GM12878 (cell line): ENCODE results near the gene MYO3A. TPM values are rescaled to one million over a fixed set of nuclear protein-coding genes. Genes with fewer than 3 reads are reported as not detected.

Experiments
- ATAC-seq: fragments of 200-7000 bp; cut with Tn5 transposase; 3 replicates; pipeline ENCODE4 v1.9.1; 2020; ENCODE audit warnings: mild to moderate bottlenecking, moderate library complexity
- BruUV-seq: library from RNA; stranded (reverse); fragments of 400-500 nt; replicated peaks from 2 replicates; lab custom pipeline; 2021; lab: Mats Ljungman, UMichigan
- CTCF ChIA-PET: fragments of 300-600 bp; sonication (Branson Sonifier 250); formaldehyde crosslinking; extraction: SDS; loops from one replicate; lab custom pipeline; 2021; ENCODE audit warnings: inconsistent platforms; lab: Yijun Ruan, JAX
- POLR2A ChIA-PET: fragments of 350-600 bp; formaldehyde crosslinking; extraction: SDS; loops from one replicate; lab custom pipeline; 2021; ENCODE audit warnings: inconsistent platforms; lab: Charles Lee
- RAD21 ChIA-PET: fragments of 300-600 bp; sonication (Branson Sonifier 250); formaldehyde crosslinking; loops from one replicate; lab custom pipeline; 2023; ENCODE audit warnings: antibody characterized with exemption; ENCODE audit not compliant: unreplicated experiment; lab: Charles Lee
- SMC1A ChIA-PET: fragments of 300-600 bp; sonication (Branson Sonifier 250); formaldehyde crosslinking; loops from one replicate; lab custom pipeline; 2023; ENCODE audit not compliant: unreplicated experiment, uncharacterized antibody; lab: Charles Lee
- DNase-seq: peaks from one replicate; pipeline ENCODE4 v3.0.0-alpha.2; 2011; ENCODE audit warnings: low read depth, low spot score
- FAIRE-seq: peaks from 3 replicates; lab custom pipeline; 2011; peaks lifted over from hg19 to GRCh38; lab: Jason Lieb, UNC
- H2AFZ ChIP-seq: 2 replicates; pipeline ENCODE4 v1.6.0; 2011; ENCODE audit warnings: low read depth, low read length, control low read depth; ENCODE audit not compliant: control insufficient read depth
- H3K27ac ChIP-seq: 2 replicates; pipeline ENCODE4 v1.5.1; 2011; ENCODE audit warnings: control low read depth; ENCODE audit not compliant: control insufficient read depth, insufficient read depth
- H3K27me3 ChIP-seq, 2 experiments: replicated peaks in 1 of 2; 2 replicates each; pipeline versions ENCODE4 v1.6.0 to v1.6.1; 2011; ENCODE audit warnings: low read length in 1 of 2; ENCODE audit not compliant: control insufficient read depth in 2 of 2, insufficient read depth in 2 of 2
- H3K36me3 ChIP-seq, 2 experiments: 2 replicates each; pipeline ENCODE4 v1.5.1; 2011; ENCODE audit warnings: low read length in 1 of 2; ENCODE audit not compliant: control insufficient read depth in 2 of 2, insufficient read depth in 2 of 2
- H3K4me1 ChIP-seq: 2 replicates; pipeline ENCODE4 v1.6.1; 2011; ENCODE audit warnings: mild to moderate bottlenecking, low read length, moderate library complexity, mixed read lengths; ENCODE audit not compliant: control insufficient read depth, insufficient read depth
- H3K4me2 ChIP-seq: 2 replicates; pipeline ENCODE4 v1.6.0; 2011; ENCODE audit warnings: control low read depth; ENCODE audit not compliant: control insufficient read depth, insufficient read depth
- H3K4me3 ChIP-seq: fragments of 200-600 bp; sonication (generic); 2 replicates; pipeline ENCODE4 v1.5.1; 2016
- H3K79me2 ChIP-seq: 2 replicates; pipeline ENCODE4 v1.6.0; 2011; ENCODE audit warnings: low read length; ENCODE audit not compliant: control insufficient read depth, insufficient read depth
- H3K9ac ChIP-seq: 2 replicates; pipeline ENCODE4 v1.8.0; 2011; ENCODE audit warnings: low read length, control low read depth, mixed read lengths; ENCODE audit not compliant: control insufficient read depth, insufficient read depth
- H3K9me3 ChIP-seq: replicated peaks from 3 replicates; pipeline ENCODE4 v1.5.1; 2011; ENCODE audit warnings: mild to moderate bottlenecking, low read length; ENCODE audit not compliant: control insufficient read depth, insufficient read depth
- H4K20me1 ChIP-seq: 2 replicates; pipeline ENCODE4 v1.6.0; 2011; ENCODE audit not compliant: control insufficient read depth, insufficient read depth
- CHD4 ChIP-seq: fragments of 200-600 bp; sonication (generic); IDR thresholded peaks from 2 replicates; pipeline ENCODE4 v1.6.1; 2016; ENCODE audit warnings: mild to moderate bottlenecking
- FOS ChIP-seq: IDR thresholded peaks from 3 replicates; pipeline ENCODE4 v1.6.1; 2011; ENCODE audit warnings: borderline replicate concordance; ENCODE audit not compliant: insufficient read length; ENCODE audit errors: extremely low read depth
- in situ Hi-C: fragments of 300-500 bp; cut with MboI; formaldehyde crosslinking; loops from 9 replicates; pipeline ENCODE4 v1.14.3; 2018; ENCODE audit warnings: mixed read lengths
- intact Hi-C: fragments of 100-400 bp; cut with micrococcal nuclease; formaldehyde crosslinking; loops from one replicate; pipeline ENCODE4 v1.14.2; 2022; ENCODE audit not compliant: unreplicated experiment
- polyA plus RNA-seq, 11 experiments: library from polyadenylated mRNA; depleted of rRNA in 4 of 11; unstranded in 6 of 11; stranded (reverse) in 5 of 11; fragments of >200 nt; fragmentation: Nextera tagmentation in 4 of 11; fragmentation: Illumina TruSeq in 1 of 11; extraction: Ambion mirVana in 4 of 11; extraction: Trizol in 1 of 11; gene quantifications; 1 replicate in 1 of 11; 2 replicates in 10 of 11; pipeline versions ENCODE4 v1.2.1 to v1.2.3, GENCODE V29; 2011 to 2016; ENCODE audit warnings: inconsistent platforms in 2 of 11, missing spikeins in 2 of 11, low read depth in 1 of 11
- total RNA-seq, 4 experiments: library from RNA; depleted of rRNA in 3 of 4; stranded (reverse); fragments of >200 nt in 3 of 4; fragmentation: Illumina TruSeq in 1 of 4; extraction: Trizol in 1 of 4; gene quantifications; 2 replicates each; pipeline versions ENCODE4 v1.2.1 to v1.2.3, GENCODE V29; 2013 to 2021
- TF ChIP-seq, protein P1 (sequence below): IDR thresholded peaks from 2 replicates; pipeline ENCODE4 v1.6.1; 2012; ENCODE audit warnings: mild to moderate bottlenecking, low read depth, low read length
- TF ChIP-seq, protein P2 (sequence below), 3 experiments: IDR thresholded peaks in 2 of 3; conservative IDR thresholded peaks in 1 of 3; 2 replicates each; pipeline ENCODE4 v1.5.1; 2011; ENCODE audit warnings: low read depth in 3 of 3, low read length in 3 of 3, mild to moderate bottlenecking in 3 of 3, control low read depth in 2 of 3, moderate library complexity in 2 of 3, inconsistent platforms in 1 of 3, mixed read lengths in 1 of 3; ENCODE audit not compliant: control insufficient read depth in 2 of 3, insufficient read depth in 1 of 3; ENCODE audit errors: extremely low read depth in 1 of 3
- TF ChIP-seq, protein P3 (sequence below): IDR thresholded peaks from 2 replicates; pipeline ENCODE4 v1.6.1; 2011; ENCODE audit warnings: borderline replicate concordance, low read depth, mild to moderate bottlenecking, moderate library complexity, mixed read lengths, low read length; ENCODE audit not compliant: insufficient read depth; ENCODE audit errors: extremely low read length
- TF ChIP-seq, protein P4 (sequence below): fragments of 450-650 bp; conservative IDR thresholded peaks from 2 replicates; pipeline ENCODE4 v1.6.1; 2017; ENCODE audit warnings: mild to moderate bottlenecking, moderate library complexity
- TF ChIP-seq, protein P5 (sequence below): fragments of 450-650 bp; IDR thresholded peaks from 2 replicates; pipeline ENCODE4 v1.6.1; 2017; ENCODE audit warnings: borderline replicate concordance
- TF ChIP-seq, protein P6 (sequence below): IDR thresholded peaks from 2 replicates; pipeline ENCODE4 v1.6.1; 2011; ENCODE audit warnings: mild to moderate bottlenecking, low read depth, low read length, moderate library complexity; ENCODE audit not compliant: insufficient replicate concordance

The MYO3A gene
- total and polyA plus RNA-seq, 10 of the 15 experiments (the other 5 are each of a cell fraction or from before 2014, with no cell fraction given) = not detected

DNA sequence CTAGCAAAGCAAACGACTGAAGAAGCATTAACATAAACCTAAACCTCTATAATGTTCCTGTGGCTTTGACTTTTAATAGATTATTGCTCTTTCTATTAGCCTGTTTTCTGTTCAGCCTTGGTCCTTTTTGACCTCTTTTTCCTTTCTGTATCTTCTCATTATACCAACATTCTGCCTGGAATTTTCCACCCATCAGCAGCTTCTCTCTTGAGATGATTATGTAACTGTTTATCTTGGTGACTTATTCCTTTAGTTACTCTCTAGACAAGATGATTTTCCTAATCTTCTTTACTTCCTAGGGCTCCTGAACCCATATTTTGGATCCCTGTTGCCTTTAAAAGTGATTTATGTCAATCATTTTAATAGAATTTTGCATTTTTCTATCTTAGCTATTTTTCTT, 81.1 kb downstream of the MYO3A start (continued):
- TF ChIP-seq, protein P1, sequence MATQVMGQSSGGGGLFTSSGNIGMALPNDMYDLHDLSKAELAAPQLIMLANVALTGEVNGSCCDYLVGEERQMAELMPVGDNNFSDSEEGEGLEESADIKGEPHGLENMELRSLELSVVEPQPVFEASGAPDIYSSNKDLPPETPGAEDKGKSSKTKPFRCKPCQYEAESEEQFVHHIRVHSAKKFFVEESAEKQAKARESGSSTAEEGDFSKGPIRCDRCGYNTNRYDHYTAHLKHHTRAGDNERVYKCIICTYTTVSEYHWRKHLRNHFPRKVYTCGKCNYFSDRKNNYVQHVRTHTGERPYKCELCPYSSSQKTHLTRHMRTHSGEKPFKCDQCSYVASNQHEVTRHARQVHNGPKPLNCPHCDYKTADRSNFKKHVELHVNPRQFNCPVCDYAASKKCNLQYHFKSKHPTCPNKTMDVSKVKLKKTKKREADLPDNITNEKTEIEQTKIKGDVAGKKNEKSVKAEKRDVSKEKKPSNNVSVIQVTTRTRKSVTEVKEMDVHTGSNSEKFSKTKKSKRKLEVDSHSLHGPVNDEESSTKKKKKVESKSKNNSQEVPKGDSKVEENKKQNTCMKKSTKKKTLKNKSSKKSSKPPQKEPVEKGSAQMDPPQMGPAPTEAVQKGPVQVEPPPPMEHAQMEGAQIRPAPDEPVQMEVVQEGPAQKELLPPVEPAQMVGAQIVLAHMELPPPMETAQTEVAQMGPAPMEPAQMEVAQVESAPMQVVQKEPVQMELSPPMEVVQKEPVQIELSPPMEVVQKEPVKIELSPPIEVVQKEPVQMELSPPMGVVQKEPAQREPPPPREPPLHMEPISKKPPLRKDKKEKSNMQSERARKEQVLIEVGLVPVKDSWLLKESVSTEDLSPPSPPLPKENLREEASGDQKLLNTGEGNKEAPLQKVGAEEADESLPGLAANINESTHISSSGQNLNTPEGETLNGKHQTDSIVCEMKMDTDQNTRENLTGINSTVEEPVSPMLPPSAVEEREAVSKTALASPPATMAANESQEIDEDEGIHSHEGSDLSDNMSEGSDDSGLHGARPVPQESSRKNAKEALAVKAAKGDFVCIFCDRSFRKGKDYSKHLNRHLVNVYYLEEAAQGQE = no peak

DNA sequence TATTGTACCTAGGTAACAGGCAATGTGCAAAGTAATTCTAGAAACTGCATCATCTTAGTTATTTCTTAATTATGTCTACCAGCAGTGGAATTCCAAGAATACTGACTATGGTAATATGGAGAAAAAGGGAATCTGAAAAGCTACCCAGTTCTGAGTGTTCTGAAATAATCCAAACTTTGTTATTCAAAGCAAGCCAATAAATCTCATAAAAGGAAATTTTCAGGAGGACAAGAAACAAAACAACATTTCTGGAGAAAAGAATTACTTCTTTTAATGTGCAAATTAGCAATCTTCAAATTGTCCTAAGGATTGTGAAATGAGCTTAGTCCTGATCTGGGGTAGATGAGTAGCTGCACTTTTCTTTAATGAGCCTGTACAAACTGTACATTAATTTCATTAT, 88.8 kb downstream of the MYO3A start:
- intact Hi-C loops (no loop called here), in situ Hi-C loops (no loop called here)
- RAD21 ChIA-PET = no interaction called here
- ATAC-seq = no peak
- BruUV-seq = no TSS peak
- no peak for DNase-seq
- CTCF ChIA-PET = interaction anchor here (0.6 kb wide), 1 partner anchor 206 kb away, joined by 4 read pairs; no protein-coding TSS in a partner anchor
- no peak for FAIRE-seq
- SMC1A ChIA-PET = no interaction called here
- POLR2A ChIA-PET = no interaction called here
- no peaks in the 10 kb centered on the region for H3K79me2 ChIP-seq
- H3K4me3 ChIP-seq = no peak overlapping the region
- no peaks in the 10 kb centered on the region for H3K36me3 ChIP-seq
- H3K4me2 ChIP-seq = no peak overlapping the region
- H3K27me3 ChIP-seq = no peaks in the 10 kb centered on the region
- H3K27ac ChIP-seq = no peak overlapping the region
- no peaks in the 10 kb centered on the region for H3K4me1 ChIP-seq
- H3K9ac ChIP-seq = no peak overlapping the region
- no peaks in the 10 kb centered on the region for H3K9me3 ChIP-seq
- no peak overlapping the region for H2AFZ ChIP-seq
- H4K20me1 ChIP-seq = no peaks in the 10 kb centered on the region
- no peak for TF ChIP-seq FOS
- TF ChIP-seq, protein P2, sequence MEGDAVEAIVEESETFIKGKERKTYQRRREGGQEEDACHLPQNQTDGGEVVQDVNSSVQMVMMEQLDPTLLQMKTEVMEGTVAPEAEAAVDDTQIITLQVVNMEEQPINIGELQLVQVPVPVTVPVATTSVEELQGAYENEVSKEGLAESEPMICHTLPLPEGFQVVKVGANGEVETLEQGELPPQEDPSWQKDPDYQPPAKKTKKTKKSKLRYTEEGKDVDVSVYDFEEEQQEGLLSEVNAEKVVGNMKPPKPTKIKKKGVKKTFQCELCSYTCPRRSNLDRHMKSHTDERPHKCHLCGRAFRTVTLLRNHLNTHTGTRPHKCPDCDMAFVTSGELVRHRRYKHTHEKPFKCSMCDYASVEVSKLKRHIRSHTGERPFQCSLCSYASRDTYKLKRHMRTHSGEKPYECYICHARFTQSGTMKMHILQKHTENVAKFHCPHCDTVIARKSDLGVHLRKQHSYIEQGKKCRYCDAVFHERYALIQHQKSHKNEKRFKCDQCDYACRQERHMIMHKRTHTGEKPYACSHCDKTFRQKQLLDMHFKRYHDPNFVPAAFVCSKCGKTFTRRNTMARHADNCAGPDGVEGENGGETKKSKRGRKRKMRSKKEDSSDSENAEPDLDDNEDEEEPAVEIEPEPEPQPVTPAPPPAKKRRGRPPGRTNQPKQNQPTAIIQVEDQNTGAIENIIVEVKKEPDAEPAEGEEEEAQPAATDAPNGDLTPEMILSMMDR (IDR thresholded peaks at IDR 0.05 in 2 of 3, conservative IDR thresholded peaks at IDR 0.05 in 1 of 3; ENCODE audit: control insufficient read depth in 2 of 3, extremely low read depth in 1 of 3, insufficient read depth in 1 of 3, low read depth in 3 of 3, low read length in 3 of 3) = no peak
- TF ChIP-seq CHD4 = no peak
- TF ChIP-seq, protein P3, sequence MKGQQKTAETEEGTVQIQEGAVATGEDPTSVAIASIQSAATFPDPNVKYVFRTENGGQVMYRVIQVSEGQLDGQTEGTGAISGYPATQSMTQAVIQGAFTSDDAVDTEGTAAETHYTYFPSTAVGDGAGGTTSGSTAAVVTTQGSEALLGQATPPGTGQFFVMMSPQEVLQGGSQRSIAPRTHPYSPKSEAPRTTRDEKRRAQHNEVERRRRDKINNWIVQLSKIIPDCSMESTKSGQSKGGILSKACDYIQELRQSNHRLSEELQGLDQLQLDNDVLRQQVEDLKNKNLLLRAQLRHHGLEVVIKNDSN = no peak
- TF ChIP-seq, protein P4, sequence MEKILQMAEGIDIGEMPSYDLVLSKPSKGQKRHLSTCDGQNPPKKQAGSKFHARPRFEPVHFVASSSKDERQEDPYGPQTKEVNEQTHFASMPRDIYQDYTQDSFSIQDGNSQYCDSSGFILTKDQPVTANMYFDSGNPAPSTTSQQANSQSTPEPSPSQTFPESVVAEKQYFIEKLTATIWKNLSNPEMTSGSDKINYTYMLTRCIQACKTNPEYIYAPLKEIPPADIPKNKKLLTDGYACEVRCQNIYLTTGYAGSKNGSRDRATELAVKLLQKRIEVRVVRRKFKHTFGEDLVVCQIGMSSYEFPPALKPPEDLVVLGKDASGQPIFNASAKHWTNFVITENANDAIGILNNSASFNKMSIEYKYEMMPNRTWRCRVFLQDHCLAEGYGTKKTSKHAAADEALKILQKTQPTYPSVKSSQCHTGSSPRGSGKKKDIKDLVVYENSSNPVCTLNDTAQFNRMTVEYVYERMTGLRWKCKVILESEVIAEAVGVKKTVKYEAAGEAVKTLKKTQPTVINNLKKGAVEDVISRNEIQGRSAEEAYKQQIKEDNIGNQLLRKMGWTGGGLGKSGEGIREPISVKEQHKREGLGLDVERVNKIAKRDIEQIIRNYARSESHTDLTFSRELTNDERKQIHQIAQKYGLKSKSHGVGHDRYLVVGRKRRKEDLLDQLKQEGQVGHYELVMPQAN = no peak
- TF ChIP-seq, protein P5, sequence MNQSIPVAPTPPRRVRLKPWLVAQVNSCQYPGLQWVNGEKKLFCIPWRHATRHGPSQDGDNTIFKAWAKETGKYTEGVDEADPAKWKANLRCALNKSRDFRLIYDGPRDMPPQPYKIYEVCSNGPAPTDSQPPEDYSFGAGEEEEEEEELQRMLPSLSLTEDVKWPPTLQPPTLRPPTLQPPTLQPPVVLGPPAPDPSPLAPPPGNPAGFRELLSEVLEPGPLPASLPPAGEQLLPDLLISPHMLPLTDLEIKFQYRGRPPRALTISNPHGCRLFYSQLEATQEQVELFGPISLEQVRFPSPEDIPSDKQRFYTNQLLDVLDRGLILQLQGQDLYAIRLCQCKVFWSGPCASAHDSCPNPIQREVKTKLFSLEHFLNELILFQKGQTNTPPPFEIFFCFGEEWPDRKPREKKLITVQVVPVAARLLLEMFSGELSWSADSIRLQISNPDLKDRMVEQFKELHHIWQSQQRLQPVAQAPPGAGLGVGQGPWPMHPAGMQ = no peak
- TF ChIP-seq, protein P6, sequence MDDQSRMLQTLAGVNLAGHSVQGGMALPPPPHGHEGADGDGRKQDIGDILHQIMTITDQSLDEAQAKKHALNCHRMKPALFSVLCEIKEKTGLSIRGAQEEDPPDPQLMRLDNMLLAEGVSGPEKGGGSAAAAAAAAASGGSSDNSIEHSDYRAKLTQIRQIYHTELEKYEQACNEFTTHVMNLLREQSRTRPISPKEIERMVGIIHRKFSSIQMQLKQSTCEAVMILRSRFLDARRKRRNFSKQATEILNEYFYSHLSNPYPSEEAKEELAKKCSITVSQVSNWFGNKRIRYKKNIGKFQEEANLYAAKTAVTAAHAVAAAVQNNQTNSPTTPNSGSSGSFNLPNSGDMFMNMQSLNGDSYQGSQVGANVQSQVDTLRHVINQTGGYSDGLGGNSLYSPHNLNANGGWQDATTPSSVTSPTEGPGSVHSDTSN = no peak
